GM18873 (cell line): ENCODE results near the gene ANXA2R.
"Not testable (repeated sequence)": the region's sequence is repeated elsewhere in the genome, so short reads cannot be mapped to it uniquely, and the experiment has no call there.

Experiments used
- ATAC-seq: cut with Tn5 transposase; IDR thresholded peaks from one replicate; pipeline ENCODE4 v1.9.1; 2021; ENCODE audit warnings: mild to moderate bottlenecking, moderate library complexity, moderate number of reproducible peaks; ENCODE audit not compliant: unreplicated experiment, low FRiP score

ANXA2R gene

DNA sequence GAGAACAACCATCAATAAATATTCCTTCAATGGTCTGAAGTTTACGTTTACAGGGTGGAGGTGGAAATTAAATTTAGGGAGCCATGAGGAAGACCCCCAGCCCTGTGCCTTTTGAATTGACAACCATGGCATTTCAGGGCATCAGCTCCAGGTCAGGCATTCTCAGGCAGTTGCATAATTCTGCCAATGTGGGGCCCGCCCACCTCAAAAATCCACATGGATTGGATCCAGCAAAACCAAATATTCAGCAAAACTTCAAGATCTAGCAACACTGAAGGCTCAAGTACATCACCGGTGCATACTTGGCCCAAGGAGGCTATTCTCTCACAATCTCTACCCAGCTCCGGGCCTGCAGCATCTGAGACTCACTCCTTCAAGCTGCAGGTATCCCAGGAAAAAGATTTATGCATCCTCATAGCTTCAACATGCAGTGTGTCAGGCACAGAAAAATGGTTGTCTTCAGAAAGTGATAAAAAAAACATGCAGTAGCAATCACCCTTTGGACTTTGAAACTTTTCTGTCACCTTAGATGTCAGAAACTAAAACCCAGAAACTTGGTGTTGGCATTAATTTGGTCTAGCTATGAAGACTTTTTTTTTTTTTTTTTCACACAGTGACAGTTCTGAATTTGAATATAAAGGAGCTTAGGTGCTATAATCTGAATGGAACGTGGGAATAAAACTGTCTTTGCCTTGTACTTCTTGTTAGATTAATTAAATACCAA is 21.4 kb upstream of the ANXA2R start:
- ATAC-seq = no peak

DNA sequence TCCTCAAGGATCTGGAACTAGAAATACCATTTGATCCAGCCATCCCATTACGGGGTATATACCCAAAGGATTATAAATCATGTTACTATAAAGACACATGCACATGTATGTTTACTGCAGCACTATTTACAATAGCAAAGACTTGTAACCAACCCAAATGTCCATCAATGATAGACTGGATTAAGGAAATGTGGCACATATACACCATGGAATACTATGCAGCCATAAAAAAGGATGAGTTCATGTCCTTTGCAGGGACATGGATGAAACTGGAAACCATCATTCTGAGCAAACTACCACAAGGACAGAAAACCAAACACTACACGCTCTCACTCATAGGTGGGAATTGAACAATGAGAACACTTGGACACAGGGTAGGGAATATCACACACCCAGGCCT is 19.9 kb upstream of the ANXA2R start:
- ATAC-seq = not testable (repeated sequence)

DNA sequence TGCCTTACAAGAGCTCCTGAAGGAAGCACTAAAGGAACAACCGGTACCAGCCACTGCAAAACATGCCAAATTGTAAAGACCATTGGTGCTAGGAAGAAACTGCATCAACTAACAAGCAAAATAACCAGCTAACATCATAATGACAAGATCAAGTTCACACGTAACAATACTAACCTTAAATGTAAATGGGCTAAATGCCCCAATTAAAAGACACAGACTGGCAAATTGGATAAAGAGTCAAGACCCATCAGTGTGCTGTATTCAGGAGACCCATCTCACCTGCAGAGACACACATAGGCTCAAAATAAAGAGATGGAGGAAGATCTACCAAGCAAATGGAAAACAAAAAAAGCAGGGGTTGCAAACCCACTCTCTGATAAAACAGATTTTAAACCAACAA is 15.0 kb upstream of the ANXA2R start:
- not testable (repeated sequence) for ATAC-seq

DNA sequence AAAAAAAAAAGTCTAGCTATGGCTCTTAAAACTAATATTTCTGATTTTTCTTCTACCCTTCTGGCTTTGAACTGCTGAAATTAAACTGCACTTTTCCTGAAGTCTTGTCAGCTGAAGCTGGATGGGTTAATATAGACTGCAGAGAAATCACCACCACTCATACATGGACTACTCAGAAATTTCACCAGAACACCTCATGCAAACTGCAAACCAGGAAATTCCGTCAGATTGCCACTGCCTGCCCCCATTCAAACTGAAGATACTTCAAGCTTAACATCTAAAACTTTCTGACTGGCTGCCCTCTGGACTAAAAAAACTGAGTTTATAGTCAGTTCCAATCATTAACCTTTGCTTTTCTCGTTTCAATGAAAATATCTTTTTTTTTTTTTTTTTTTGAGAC is 11.6 kb upstream of the ANXA2R start:
- no peak for ATAC-seq

DNA sequence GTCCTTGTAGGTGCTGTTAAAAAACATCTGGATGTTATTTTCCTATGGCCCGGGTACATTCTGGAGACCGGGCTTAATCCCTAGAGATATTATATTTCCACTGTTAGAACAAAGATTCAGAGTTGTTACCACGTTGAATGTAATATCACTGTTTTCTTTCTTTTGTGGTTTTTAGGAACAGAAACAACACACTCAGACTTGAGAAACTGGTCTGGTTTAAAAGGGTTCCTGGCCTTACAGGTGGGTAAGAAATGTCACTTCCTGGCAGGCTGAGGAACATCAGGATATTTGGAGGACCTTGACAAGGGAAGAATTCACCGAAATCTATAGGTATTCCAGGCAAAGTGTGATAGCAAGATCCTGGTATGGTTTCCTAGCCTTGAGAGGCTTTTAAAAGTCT is 10.3 kb upstream of the ANXA2R start:
- no peak for ATAC-seq

DNA sequence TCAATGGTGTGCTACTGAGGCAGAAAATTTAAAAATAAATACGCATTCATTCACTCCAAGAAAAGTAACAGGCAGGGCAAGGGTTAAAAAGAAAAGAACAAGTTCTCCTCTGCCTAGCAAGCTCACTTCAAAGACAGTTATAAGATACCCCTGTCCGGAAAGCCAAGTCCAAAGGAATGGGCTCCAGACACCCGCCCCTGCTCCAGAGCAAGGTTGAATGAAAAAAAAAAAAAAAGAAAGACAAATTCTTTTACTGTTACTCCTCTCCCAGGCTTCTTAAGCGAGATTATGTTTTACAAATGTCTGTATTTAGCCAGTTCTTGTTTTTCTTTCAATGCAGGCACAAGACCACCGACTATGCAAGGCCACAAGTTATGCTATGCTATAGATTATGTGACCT is 9.1 kb upstream of the ANXA2R start:
- no peak for ATAC-seq

DNA sequence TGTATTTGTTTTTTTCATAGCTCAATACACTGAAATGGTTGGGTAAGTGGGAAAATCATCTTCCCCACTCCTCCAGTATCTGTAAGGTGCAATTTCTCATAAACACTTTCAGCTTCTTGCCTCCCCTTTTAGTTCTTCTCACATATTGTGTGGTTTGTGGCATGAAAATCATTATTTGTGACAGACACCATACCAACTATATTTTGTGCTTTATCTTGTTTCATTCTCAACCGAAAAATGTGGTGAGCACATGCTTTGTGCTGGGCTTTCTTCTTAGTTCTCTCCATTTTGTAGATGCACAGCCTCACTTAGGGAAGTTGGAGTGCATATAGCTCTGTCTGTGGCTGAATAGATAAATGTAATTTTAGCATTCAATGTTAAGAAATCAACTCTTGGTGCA is 6.4 kb upstream of the ANXA2R start:
- no peak for ATAC-seq

DNA sequence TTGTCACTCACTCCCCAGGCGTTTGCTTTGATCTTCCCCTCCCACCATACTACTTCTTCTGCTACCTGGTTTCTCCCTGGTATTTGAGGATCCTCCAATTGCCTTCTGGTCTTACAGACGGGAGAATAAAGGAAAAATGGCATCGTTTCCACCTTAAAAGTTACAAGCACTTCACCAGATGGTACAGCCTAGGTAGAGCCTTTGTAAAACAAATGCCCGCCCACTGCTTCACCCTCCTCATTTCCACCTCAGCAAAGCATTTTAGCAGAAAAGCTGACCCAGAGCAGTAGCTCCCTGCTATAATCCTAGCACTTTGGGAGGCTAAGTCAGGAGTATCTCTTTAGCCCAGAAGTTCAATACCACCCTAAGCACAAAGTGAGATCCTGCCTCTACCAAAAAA is 5.1 kb upstream of the ANXA2R start:
- no peak for ATAC-seq

DNA sequence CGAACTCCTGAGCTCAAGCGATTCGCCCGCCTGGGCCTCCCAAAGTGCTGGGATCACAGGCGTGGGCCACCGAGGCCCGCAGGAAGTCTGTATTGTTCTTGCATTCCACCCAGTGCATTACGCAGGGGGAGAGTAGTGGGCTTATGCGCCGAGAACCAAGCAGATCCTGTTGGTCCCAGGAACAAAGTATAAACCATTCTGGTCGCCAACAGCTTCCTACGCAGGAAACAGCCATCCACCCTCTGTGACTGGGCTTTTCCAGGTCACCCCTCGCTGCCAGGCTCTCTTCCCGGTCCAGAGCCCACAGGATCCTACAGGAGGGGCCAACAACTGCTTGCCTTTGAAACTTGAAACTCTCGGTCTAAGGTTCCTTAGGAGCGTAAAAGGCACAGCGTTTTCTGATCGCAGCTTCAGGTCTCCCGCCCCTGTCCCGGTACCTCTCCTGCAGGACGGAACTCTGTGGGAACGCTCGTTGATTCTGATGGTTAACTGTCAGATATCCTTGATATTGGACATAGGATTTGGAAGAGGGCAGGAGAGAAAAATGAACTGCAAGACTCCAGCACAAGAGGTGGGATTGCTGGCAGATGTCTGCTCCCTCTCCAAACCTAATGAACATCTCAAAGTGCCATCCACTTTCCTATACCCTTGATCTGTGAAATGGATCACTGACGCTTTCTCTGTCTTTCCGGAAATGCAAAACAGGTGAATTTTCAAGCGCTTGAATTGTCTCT is 4.2 kb upstream of the ANXA2R start:
- no peak for ATAC-seq

DNA sequence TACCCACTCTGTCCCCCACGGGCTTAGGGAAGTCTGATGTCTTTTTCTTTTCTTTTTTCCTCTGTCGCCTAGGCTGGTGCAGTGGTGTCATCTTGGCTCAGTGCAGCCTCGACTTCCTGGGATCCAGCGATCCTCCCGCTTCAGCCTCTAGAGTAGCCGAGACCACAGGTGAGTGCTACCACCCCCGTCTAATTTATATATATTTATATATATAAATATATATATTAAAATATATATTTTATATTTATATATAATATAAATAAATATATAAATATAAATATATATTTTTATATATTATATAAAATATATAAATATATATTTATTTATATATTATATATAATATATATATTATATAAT is 3.3 kb upstream of the ANXA2R start:
- no peak for ATAC-seq

DNA sequence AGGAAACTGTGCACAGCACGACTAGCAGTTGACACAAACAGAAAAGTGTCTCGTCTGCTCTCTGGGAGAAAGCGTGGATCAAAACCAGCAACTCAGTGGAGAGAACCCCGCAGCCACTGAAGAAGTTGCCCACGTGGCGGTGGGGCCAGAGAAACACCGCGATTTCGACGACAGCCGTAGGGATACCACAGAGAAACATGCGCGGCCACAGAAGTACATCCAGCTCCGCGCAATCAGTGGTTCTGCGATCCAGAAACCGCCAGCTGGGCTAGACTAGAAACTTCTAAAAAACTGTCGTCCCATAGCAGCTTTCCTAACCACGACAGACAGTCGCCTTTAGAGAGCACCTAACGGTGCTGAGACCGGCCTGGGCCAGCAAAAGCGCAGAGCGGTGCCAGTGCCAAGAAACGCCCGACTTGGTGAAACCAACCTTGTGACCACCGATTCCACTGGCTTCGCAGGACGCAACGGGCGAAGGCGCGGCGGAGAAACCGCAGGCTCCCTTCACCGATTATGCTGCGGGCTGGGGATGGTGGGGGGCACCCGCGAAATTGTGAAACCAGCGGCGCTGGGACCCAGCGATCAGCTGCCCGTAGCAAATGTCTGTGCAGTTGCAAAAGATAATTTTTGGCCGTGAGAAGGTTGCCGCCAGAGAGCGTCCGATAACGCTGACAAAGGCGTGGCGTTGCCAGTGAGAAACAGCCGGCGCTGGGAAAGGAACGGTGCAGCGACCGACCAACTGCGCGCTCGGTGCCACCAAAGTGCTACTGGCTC is 2.7 kb upstream of the ANXA2R start:
- ATAC-seq = peak; percentile 20

DNA sequence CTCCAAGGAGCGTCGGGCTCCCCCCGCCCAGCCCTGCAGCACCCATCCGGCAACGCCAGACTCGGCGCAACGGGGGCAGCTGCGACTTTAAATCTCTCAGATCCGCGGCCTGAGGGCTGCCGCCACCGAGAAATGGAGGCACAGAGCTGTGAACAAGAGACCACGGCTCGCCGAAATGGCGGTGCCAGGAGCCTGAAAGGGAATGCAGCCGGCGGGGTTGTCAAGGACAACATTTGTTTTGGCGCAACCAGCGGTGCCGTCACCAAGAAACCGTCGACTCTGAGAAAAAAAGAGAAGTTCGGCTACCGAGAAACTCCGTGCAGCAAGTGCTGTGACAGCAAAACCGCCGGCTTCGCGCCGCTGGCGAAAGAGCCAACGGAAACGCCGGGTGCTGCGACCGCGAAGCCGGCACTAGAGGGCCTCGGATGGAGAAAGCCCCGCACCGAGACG is 2.1 kb upstream of the ANXA2R start:
- ATAC-seq = peak; percentile 22

DNA sequence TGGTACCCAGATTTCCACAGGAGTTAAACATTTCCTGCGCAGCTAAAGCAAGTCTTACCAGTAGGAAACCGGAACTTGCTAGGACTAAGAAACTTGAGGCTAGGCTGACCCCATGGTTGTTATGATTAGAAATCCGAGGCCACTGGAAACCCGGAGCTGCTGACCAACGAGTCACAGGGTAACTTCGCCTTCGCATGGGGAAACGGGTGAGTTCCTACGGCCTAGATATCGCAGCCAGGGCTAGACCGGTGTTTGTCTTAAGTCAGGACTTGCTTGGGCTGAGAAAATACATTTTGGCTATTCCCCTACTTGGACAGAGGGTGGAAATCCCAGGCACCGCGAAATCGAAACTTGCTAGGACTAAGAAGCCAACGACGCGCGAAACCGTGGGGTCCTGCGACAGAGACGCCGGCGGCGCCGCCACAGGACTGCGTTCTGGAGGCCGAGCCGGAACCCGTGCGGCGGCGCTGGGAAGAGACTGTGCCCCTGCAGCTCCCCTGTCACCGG is 1.6 kb upstream of the ANXA2R start:
- ATAC-seq = peak; percentile 9

DNA sequence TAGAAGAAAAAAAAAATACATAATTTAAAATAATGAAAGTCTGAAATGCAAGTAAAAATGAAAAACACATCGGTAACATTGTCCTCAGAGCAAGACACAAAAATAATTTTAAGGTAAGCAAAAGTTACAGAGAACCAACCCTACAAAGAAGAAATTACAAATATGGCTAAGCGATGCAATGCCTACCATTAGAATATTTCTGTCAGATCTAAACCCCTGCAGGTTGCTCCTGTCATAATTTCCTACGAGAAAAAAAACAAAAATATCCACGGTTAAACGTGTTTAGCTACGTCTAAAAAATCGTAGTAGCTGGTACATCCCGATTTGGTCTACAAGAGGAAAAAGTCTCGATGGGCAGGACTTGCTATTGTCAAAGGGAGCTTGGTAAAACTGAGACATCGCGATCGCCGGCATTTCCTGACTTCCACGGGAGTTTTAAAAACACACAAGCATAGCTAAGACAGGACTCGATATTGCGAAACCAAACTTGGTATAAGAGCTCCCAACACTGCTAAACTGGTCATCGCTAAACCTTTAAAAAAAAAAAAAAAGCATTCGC is 1.1 kb upstream of the ANXA2R start:
- ATAC-seq = no peak

DNA sequence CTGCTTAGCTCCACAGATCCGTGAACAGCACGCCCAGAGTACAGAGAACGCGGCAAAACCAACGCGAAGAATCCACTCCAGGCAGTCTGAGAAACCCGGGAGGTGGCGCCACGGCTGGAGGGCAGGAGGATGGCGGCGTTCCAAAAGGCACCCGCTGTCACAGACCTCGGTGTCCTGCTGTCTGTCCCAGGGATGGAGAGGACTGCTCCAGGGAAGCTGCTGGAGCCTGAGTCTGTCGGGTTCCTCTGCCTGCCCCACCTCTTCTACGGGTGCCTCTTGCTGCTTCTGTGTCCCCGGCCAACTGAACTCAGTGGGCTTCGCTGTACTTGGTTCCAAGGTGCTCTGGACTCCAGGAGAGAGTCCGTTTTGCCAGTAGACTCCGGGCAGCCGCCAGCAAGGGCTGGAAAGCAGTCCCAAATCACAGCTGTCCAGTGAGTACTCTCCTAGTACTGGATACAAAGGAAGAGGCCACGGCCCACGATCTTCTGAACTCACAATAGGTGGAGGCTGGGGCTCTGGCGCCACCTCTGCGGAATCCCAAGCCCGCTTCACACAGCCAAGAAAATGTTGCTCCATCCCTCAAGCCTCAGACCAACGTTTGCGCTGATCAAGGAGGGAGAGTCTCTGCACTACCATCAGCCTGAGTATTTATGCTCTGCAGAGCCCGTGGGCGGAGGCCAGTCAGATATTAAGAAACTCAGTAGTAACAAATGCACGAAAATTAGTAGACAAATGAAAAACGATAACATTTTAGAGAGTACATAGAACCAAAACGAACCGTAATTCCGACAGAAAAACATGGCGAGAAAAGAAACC is 440 bp downstream of the ANXA2R start:
- ATAC-seq = peak; percentile 7

DNA sequence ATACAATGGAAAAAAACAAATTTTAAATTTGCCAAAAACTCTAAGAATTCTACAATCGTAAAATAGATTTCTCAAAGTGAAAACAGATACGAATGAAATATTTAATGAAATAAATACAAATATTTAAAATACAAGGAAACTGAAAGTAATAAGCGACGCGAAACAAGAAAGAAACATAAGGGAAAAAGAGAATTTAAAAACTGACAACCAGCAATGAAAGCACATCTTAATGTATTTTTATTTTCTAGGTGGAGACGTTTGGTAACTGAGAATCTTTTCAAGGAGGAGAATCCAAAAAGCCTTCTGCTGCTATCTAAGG is 1.0 kb downstream of the ANXA2R start:
- ATAC-seq = no peak

DNA sequence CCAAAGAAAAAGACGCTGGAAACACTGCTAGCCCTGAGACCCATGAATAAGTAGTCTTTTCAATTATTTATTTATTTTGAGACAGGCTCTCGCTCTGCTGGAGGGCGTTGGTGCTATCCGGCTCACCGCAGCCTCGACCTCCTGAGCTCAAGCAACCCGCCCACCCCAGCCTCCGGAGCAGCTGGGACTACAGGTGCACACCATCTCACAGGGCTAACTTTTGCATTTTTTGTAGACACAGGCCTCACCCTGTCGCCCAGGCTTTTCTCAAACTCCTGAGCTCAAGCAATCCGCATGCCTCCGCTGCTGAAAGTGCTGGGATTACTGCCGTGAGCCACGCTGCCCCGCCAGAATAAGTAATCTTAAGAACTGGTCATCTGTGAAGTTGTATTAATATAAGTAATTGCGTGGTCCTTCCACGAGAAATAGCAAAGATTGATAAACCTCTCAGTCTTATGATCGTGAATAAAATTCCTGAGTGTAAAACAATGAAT is 1.6 kb downstream of the ANXA2R start:
- ATAC-seq = no peak

DNA sequence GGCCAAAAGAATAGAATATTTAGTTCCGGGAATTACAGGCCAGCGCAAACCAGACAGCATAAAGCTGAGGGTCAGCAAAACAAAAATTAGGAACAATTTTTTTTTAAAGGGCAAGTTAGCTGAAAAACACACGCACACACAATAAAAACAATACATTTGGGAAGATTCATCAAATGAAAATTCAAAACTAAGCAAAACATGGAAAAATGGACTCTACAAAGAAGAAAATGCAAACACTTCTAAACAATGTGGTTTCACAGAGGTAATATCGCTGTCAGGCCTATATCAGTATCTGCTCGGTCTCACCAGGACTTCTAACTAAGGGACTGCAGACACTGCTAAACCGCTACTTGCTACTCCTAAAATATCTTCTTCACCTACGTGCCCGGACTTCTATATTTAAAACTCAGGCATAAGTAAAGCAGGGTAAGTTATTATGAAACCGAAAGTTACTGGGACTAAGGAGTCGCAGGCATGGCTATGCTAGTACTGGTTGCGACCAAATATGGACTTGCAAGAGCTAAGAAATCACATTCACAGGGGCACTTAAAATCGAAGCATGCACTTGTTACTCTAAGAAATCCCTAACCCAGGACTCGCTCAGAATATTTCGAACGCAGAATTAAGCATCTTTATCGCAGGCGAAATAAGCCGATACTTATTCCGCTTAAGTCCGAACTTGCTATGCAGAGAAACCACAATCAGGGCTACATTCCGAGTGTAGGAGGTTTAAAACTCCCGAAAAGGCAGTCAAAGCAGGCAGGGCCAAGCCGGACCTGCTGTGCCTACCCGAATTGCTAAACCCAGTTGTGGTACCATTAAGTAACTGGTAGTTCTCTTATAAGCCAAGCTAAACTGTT is 2.3 kb downstream of the ANXA2R start:
- no peak for ATAC-seq
